ENCODE data around the gene PIN1.

PIN1 gene

GRCh38 chr19:9857076-9857721 lies 22.1 kb downstream of the PIN1 start:
- DNase-seq (ENCODE audit: low spot score): no peak

DNA sequence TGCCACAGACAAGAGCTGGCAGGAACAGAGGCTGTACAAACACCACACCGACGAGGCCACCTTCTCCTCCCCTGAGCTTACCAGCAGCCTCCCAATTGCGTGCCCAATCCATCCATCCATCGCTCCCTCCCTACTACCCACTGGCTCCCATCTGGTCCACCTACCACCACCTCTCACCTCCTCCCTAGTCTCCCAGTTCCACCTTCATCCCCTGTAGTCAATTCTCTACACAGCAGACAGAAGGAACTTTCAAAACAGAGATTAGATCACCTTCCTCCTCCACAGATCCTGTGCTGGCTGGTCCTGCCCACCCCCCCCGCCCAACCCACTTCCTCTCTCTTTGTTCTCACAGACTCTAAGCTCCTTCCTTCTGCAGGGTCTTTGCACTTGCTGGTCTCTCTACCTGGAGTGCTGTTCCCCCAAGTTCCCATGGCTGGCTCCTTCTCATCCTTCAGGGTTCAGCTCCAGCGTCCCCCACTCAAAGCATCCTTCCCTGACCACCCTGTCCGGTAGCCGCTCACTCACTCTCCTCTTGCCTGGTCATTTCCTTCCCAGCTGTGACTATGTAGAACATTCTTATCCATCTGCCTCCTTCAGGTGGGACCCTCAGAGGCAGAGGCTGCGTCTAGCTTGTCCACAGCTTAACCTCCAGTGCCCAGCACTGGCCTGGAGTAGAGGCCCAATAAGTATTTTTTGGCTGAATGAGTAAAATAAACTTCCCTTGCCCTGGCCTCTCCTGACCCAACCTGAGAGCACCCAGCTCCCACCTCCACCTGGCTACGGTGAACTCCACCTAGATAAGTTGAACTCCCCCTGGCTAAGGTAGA lies 23.0 kb downstream of the PIN1 start:
- no peak for DNase-seq (ENCODE audit: low spot score)

DNA sequence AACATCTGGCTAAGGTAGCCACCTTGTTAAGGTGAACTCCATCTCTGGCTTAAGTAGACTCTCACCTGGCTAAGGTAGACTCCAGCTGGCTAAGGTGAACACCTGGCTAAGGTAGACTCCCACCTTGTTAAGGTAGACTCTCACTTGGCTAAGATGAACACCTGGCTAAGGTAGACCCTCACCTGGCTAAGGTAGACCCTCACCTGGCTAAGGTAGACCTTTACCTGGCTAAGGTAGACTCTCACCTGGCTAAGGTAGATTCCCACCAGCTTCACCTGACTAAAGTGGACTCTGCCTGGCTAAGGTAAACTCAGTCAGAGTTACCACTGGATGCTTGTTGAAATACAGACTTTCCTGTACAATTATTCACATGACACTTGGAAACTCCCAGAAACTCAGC lies 23.6 kb downstream of the PIN1 start:
- no peak for DNase-seq (ENCODE audit: low spot score)

DNA sequence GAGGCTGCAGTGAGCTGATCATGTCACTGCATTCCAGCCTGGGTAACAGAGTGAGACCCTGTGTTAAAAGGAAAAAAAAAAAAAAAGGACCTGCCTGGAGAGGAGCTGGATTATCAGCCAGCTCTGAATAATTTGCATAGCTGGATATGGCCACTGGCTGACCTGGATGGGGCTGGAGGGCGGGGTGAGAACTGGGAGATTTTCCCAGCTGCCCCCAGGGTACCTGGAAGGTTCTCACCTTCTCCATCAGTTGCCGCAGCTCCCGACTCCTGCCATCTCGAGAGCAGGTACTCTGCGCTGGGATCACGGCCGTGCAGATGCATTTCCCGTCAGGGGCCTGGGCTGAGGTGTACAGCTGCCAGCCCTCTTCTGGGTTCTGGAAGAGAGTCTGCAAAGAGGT lies 25.3 kb downstream of the PIN1 start:
- DNase-seq (ENCODE audit: low spot score): no peak

DNA sequence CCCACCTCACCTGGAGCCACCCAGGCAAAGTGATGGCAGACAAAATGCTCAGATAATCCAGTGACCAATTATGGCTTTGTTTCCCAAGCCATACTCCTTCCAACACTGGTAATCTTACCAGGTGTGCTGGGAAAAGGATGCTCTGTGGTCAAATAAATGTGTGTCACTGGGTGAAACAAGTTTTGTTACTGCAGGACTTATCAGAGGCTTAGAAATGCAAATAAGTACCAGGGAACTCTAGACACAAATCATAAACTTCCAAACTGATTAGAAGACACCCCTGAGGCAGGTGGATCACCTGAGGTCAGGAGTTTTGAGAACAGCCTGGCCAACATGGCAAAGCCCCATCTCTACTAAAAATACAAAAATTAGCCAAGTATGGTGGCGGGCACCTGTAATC lies 26.4 kb downstream of the PIN1 start:
- DNase-seq (ENCODE audit: low spot score): no peak

GRCh38 chr19:9862938-9863337 lies 27.8 kb downstream of the PIN1 start:
- no peak for DNase-seq (ENCODE audit: low spot score)

DNA sequence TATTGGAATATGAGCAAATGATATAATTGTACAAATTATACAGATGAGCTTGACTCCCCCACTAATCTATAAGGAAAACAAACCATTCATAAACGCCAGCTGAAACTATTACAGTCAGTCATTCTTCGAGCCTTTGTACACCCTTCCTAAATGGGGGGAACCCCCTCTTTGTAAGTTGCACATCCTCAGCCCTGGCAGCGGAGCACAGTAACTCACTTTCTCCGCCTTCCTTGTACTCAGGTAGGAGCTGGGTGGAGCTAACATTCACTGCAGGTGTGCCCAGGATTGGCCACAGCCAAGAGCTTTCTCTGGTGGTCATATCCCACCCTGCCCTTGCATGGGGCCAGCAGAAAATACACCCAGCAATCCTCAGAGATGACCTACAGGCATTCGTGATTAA lies 28.6 kb downstream of the PIN1 start:
- DNase-seq (ENCODE audit: low spot score): no peak

DNA sequence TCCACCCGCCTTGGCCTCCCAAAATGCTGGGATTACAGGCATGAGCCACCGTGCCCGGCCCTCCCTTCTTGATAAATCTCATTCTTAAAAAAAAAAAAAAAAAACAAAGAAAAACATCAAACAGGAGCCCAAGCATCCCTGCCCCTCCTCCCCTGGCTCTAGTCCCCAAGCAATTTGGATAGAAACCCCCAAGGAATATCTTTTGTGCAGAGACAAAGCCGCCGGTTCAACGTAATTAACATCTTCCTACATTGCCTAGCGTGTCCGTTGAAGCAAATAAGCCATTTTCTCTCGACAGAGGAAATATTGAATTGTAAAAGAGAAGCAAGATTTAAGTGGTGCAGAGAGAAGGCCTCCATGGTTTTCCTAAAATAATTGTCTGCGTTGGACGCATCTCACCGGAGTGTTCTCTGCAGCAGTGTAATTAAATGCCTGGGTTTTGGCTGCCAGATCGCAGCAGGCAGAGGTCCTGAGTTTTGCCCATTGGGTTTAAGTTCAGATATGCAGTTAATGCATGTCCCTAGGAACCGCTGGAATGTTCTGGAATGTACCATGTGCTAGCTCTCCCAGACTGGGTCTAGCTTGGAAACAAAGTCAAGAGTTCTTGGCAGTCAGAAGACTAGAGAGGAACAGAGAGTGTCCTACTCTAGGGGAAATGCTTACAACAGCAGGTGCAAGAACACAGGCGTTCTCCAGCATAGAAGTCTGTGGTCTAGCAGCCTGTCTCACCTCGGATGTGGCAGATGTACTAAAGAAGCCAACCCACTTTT lies 30.8 kb downstream of the PIN1 start:
- no peak for DNase-seq (ENCODE audit: low spot score)

DNA sequence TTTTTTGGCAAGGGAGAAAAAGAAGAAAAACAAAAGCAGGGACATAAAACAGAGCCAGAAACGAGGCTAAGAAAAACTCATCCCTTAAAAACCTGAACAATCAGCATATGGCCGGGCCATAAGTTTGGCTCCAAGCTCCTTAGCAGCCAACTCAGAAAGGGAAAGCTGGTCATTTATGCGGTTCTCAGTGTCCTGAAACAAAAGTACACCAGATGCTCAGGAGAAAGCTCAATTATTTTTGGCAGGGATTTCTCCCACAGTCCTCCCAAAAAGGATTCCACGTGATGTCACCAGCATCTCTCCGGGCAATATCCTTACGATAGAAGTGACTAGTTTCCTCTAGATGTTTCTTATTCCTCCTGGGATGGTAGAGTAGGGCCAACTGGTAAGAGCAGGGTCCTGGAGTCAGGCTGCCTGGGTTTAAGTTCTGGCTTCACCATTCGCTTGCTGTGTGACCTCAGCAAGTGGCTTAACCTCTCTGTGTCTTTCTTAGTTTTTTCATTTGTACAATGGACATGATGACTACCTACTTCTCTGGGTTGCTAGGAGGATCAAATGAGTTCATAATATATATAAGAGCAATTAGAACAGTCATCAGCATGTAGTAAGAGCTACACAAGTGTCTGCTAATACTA lies 34.0 kb downstream of the PIN1 start:
- no peak for DNase-seq (ENCODE audit: low spot score)

GRCh38 chr19:9871626-9872338 lies 36.7 kb downstream of the PIN1 start:
- DNase-seq (ENCODE audit: low spot score): no peak

DNA sequence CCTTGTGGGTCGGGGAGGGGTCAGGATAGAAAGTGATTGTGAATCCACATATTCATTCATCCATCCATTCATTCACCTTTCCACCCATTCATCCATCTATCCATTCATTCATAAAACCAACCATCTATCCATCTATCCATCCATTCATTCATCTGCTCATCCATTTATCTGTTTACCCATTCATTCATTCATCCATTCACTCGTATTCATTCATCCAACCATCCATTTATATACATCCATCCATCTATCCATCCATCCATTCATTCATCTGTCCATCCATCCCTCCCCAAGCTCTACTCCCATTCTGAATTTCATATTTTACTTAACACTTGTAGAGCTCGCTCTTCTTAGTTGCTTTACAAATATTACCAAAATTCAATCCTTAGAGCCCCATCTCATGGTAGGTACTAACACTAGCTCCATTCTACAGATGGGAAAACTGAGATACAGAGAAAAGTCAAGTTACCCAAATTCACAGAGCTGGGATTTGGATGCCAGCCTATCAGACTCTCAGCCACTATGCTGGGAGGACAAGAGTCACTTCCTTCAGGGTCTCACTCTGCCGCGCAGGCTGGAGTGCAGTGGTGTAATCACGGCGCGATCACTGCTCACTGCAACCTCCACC lies 37.6 kb downstream of the PIN1 start:
- DNase-seq (ENCODE audit: low spot score): no peak

DNA sequence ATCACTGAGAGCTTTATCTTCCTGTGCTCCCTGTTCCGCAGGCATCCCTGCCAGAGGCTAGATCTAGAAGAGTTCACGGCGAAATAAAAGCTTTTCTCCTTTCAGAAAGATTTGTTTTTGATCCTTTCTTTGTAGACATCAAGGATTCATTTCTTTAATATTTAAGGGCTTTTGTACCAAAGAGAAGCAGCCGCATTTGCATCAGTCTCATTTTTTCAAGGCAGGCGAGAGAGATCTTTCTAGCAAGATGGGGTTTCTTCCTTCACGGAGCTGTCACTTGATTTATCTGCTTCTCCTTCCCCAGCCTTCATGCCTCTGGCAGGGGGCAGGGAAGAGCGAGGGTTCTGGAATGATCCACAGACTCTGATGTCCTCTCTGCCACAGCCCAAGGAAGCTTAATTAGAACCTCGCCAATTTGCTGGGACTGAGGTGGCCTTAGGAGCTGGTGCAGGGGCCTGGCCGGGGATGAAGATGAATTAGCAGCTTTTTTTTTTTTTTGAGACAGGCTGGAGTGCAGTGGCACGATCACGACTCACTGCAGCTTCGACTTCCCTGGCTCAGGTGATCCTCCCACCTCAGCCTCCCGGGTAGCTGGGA lies 40.0 kb downstream of the PIN1 start:
- no peak for DNase-seq (ENCODE audit: low spot score)

- DNase-seq (ENCODE audit: low spot score): no peak
These were observed 40.7 kb downstream of the PIN1 start for GRCh38 chr19:9875796-9876195.

DNA sequence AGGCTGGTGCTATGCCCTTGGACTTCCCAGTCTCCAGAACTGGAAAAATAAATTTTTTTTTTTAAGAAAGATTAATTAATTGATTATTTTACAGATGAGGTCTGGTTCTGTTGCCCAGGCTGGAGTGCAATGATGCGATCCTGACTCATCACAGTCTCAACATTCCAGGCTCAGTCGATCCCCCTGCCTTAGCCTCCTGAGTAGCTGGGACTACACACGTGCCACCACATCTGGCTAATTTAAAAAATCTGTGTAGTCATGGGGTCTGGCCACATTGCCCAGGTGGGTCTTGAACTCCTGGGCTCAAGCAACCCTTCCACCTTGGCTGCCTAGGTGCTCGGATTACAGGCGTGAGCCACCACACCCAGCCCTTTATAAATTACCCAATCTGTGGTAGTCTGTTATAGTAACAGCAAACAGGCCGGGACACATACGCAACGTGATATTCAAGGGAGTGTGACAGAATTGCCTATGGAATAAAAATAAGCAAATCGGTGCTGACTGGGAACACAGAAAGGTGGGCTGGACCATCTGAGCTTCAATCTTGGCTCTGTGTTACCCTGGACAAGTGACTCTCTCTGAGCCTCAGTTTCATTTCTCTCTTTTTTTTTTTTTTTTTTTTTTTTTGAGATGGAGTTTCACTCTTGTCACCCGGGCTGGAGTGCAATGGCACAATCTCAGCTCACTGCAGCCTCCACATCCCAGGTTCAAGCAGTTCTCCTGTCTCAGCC lies 42.8 kb downstream of the PIN1 start:
- DNase-seq (ENCODE audit: low spot score): peak; percentile 9

GRCh38 chr19:9878511-9879196 lies 43.5 kb downstream of the PIN1 start:
- DNase-seq (ENCODE audit: low spot score): no peak

GRCh38 chr19:9881720-9882119 lies 46.6 kb downstream of the PIN1 start:
- DNase-seq (ENCODE audit: low spot score): no peak

GRCh38 chr19:9883231-9883758 lies 48.2 kb downstream of the PIN1 start:
- DNase-seq (ENCODE audit: low spot score): no peak

- DNase-seq (ENCODE audit: low spot score): no peak
These were observed 48.6 kb downstream of the PIN1 start for GRCh38 chr19:9883764-9884163.

GRCh38 chr19:9885077-9885552 lies 50.0 kb downstream of the PIN1 start:
- no peak for DNase-seq (ENCODE audit: low spot score)

All from kidney capillary endothelial cell (primary cell).